Stimulated activated CD8-positive, alpha-beta memory T cell treated with anti-CD3 and anti-CD28 coated beads, Interleukin-7, amount 100 ng/mL, for 24 hours (primary cell): ENCODE data around the gene KRT27.

ENCODE experiments used
- DNase-seq: peaks from one replicate; pipeline ENCODE4 v3.0.0-alpha.2; 2020; ENCODE audit warnings: low read depth

Gene KRT27

DNA sequence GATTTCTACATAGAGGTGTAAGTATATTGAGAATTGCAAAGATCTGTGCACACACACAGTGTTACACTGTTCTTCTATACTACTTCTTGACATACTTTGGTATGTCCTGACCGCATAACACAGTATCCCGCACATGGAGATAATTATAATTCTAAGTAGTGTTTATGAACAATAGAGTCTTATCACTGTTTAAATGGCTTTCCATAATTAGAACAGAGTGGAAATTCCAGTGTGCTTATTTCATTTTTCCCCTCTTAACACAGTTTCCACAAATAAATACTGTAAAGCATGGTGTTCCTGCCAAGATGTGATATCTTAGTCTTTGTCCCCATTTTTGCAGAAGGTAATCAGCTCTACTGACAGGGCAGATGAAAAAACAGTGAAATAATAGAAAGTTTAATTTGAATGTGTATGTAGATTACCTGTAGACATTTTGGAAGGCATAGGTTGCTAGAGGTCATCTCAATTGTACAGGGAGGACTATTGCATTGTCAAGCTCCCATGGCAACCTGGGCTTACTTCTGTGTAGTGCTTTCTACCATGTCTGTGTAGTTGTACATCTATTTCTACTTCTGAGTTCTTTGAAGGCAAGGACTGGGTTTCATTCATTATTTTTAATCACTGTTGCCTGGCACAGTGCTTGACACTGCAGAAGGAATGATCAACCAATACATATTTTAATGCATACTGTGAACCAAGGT, 27.5 kb upstream of the KRT27 start:
- no peak for DNase-seq

DNA sequence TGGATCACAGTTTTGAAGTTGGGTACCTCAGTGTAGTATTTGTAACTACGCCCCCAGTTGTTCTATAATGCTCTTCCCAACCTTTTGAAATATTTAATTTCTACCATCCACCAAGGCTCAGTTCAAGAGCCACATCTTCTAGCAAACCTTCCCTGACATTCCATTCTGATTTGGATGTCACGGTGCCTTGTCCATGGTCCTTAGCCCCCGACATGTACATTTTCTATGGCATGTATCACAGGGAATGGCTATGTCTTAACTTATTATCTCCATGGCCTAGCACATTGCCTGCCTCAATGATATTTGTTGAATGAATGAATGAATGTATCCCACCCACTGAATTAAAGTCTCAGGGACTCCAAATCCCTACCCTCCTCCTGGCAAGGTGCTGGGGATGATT, 23.8 kb upstream of the KRT27 start:
- no peak for DNase-seq

DNA sequence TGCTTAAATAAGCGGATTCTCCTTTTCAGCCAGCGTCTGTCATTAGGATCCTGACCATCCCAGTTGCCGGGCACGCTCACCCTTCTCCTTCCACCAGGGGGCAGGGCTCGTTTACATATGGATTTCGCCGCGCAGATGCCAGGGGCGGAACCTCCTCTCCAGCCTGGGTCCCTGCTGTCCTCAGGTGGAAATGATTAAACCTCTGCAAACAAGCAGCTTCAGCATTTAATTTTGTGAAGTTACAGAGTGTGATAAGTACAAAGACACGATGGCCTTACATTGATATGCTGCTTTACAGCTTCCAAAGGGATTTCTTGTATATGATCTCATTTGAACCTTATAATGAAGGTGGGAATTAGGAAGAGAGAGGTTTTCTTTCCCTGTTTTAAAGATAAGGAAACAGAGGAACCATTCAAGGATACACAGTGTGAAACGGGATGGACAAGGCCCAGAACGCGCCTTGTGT, 21.3 kb upstream of the KRT27 start:
- DNase-seq = peak; percentile 55

DNA sequence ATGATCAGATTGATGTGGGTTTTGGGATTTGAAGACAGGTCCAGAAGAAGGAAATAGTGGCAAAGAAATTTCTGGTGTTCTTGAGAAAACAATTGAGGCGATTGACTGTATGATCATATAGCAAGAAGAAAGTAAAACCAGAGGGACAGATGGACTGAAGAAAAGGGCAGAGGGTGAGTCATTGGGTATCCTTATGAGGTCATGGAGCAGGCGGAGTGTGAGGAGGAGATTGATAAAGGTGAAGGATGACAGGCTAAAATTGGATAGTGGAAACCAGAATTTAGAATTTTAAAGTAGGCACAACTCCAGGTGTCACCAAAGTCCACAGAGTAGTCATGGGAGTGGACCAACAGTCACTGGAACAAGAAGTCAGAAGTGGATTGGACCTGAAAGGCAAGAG, 18.8 kb upstream of the KRT27 start:
- no peak for DNase-seq

DNA sequence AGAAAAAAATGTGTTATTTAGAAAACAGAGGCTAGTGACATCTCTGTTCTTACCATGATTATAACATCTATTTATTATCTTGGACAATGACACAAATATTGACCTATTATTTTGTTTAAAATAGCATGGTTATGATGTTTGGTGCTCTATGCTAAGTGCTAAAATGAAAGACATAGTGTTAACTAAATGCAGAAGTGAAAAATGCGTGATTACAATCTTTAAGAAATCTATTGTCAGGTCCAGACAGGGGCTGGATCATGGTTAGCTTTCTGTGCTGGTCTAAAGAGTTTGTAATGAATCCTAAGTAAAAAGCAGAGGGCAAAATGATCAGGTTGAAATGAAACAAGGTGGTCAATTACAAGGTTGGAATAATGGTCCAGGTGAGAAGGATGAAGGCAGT, 18.0 kb upstream of the KRT27 start:
- no peak for DNase-seq

DNA sequence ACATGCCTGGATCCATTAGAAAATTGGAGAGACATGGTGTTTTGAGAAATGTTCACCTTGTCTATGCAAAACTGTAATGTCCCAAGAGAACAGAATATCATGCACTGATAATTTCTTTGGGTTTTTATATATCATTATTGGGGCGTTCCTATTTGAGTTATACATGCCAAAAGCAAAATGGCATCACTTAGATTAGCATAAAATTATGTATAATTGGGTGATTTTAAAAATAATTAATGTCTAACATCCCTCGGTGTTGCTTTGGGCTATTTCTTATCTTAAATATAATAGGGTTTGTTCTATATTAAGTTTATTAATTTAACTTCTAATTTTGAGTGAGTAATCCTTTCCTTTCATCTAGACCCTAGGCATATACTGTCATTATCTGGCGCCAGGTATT, 17.5 kb upstream of the KRT27 start, which contains the start of gene KRT28:
Gene KRT28 (minus strand): TSS at position 101 of the 400 bp plus-strand sequence. CDS start 66 bp downstream, at position 35.
- DNase-seq = no peak

GRCh38 chr17:40796846-40797245, 14.5 kb upstream of the KRT27 start:
- DNase-seq = no peak

DNA sequence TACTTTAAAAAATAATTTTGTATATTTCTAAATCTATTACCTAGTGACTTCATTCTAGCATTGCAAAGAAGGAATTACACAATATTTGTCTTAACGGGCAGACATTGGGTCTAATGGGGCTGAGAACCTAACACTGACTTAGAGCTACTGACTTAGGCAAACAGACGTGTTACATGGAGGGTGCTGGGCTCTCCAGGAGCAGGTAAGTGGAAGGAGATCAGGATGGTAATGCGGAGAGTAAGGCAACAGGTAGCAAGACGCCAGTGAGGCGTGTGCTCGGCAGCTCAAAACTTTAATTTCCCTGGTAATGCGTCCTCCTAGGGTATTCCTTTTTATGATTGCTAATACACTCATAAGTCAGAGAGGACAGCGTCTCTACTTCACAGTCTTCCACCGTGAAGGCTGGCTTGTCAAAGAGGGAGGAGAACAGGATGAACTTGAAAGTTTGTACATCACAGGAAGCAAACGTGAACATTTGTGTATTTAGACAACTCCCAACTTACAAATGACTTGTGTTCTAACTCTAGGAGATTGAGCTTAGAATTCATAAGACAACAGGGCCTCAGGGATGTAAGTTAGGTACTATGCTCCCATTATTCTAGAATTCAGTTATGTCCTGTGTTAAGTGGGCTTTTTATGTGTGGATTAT, 12.8 kb upstream of the KRT27 start:
- no peak for DNase-seq

DNA sequence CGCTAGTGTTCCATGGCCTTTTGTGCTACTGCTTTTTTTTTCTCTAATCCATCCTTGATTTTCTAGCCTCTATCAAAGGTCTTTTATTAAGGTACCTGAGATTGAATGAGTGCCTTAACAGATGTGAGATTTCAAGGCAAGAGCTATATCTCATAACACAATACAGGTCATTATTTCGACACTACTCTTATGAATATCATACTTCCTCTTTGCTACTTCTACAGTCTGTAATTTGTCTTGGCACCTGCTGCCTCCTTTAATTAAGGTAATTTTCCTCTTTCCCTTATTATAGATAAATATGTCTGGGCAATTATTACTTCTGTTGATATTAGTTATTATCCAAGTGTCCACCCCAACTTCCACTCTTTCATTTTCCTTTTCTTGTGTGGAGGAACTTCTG, 12.1 kb upstream of the KRT27 start:
- no peak for DNase-seq

- no peak for DNase-seq
Observed at GRCh38 chr17:40793832-40794231, 11.5 kb upstream of the KRT27 start.

DNA sequence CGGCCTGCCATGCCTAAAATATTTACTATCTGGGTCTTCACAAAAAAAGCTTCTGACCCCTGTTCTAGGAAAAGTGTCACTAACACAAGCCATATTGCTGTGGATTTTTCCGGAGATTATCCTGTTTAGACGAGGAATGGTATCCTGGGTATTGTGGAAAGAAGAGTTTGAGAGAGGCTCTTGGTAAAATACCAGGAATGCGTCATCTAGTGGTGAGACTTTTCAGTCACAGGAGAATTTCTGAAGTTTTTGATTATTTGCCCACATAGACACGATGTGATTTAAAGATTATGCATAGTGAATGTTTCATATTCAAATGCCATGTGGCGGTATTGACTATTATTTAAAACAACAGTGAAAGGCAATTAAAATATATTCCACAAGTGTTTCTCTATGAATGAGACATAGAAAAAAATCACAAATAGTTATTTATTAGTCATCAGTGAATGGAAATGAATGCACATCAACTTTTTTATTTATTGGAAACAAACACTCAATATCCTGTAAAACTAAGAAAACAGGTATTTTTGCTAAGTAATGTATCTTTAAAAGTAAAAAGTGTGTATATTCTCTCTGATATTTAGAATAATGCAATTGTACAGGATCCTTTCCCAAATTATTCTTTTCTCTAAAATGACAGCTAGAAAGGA, 9.6 kb upstream of the KRT27 start:
- DNase-seq = no peak

DNA sequence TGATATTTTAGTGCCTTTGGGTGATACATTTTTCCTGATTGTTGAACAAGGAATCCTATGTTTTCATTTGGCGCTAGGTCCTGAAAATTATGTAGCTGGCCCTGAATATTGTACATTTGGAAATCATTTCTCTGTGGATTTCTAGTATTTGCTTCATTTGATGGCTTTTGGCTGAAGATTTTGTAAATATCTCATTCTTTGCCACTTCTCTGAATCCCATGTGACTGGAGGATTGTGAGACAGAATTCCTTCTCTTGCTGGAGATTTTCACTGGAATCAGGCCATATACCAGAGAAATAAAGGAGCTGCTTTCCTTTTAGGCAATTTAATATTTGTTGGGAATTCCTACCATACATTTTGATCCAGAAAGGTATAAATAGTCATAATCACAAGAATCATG, 8.8 kb upstream of the KRT27 start:
- DNase-seq = no peak

- DNase-seq = no peak
Observed at GRCh38 chr17:40779181-40779909, 3.0 kb downstream of the KRT27 start.

- no peak for DNase-seq
Observed at GRCh38 chr17:40778461-40778860, 3.9 kb downstream of the KRT27 start.

DNA sequence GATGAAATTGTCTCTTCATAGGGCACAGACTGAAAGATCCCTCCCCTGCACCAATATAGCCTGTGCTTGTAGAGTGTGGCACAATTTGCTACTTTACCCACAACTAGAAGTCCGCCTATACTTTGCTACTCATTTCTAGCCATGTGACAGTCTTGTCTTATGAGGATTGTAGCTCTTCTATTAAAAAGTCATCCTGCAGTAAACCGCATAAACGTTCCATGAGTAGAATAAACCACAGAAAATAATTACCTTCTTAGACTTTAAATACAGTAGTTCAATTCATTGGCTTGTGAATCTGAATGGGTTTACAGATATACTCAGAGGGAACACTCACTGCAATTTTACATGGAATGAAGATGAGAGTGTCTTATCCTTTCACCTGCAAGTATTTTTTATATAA, 4.4 kb downstream of the KRT27 start:
- DNase-seq = no peak

DNA sequence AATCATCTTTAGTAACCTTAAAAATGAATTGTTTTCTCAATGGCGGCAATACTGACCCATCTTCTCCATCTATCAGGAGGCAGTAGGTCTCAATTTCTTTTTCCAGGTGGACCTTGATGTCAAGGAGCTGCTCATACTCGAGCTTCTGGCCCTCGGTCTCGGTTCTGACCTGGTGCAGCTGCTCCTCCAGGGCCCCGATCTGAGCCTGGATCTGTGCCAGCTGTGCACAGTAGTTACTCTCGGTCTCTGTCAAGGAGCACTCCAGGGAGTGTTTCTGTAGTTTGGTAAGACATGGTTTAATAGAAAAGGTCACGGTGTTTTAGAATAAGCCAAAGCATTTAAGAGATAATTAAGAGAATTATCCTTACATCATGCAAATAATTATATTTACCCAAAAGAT, 4.9 kb downstream of the KRT27 start:
- DNase-seq = no peak

DNA sequence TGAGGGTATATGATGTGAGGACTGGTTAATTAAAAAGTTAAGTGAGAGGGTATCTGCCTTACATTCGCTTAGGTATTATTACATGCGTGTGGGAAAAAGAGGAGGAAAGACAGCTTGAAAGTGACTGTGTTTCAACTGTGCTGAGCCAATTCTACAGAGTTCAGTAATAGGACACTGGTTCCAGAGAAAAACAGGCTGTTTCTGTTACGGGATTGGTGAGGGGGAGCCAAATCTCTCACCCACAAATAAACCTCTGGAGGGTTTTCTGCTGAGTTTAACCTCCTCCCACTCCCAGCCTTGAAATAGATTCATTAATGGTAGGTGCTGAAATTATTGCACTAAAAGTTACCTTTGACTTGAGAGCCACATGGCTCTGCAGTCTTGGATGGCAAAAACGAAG, 6.4 kb downstream of the KRT27 start:
- DNase-seq = no peak

GRCh38 chr17:40772101-40772500, 10.2 kb downstream of the KRT27 start, which contains the start of gene KRT26:
KRT26 (minus strand) TSS chr17:40772201; CDS start chr17:40772113, 88 bp downstream.
- DNase-seq = no peak

- no peak for DNase-seq
Observed at GRCh38 chr17:40765657-40766056, 16.7 kb downstream of the KRT27 start.

- DNase-seq = no peak
Observed at GRCh38 chr17:40763752-40764151, 18.6 kb downstream of the KRT27 start.

- no peak for DNase-seq
Observed at GRCh38 chr17:40760105-40761016, 22.0 kb downstream of the KRT27 start.
